ENCODE measurements around the gene SMC5. TPM values are rescaled to one million over a fixed set of nuclear protein-coding genes. Genes with fewer than 3 reads are reported as not detected.

SMC5 gene
- total RNA-seq, 1 experiment from 2014 or later: 31.9 TPM

DNA sequence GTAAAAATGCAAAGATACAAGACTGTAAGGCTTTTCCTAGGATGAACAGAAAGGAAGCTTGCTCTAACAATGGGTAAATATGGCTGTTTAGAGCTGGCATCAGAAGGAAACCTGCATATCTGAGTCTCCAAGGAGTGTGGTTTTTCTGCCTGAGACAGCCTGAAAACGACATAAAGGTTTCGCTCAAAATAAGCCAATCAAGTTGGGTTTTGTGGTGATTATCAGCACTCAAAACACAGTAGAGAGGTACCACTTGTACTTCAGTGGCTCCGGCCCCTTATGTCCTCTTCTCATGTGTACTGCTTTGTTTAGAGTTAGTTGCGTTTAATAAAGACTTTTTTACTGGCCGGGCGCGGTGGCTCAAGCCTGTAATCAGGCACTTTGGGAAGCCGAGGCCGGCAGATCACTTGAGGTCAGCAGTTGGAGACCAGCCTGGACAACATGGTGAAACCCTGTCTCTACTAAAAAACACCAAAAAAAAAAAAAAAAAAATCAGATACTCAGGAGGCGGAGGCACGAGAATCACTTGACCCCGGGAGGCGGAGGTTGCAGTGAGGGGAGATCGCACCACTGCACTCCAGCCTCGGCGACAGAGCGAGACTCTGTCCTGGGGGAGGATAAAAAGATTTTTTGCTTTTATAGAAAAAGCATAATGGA, 116.3 kb downstream of the SMC5 start:
- DNase-seq (ENCODE audit: unreplicated experiment): no peak
- no peak for TF ChIP-seq CTCF (IDR thresholded peaks at IDR 0.05; ENCODE audit: unreplicated experiment)
- Mint-ChIP-seq H3K27me3 (ENCODE audit: insufficient read depth, unreplicated experiment) (no peaks in the 10 kb centered on the region), H3K36me3 (ENCODE audit: insufficient read depth, unreplicated experiment) (no peaks in the 10 kb centered on the region), H3K9me3 (ENCODE audit: unreplicated experiment) (no peaks in the 10 kb centered on the region), H3K4me3 (ENCODE audit: unreplicated experiment) (no peak overlapping the region), H3K27ac (ENCODE audit: low read depth, unreplicated experiment) (no peak overlapping the region), H3K4me1 (ENCODE audit: insufficient read depth, unreplicated experiment) (no peaks in the 10 kb centered on the region)
- POLR2A ChIA-PET: interaction anchor here (0.7 to 1.3 kb wide), 3 partner anchors 9 to 228 kb away, joined by 3 read pairs; no protein-coding TSS in a partner anchor
- intact Hi-C loops (cut with micrococcal nuclease): no loop called here
- CTCF ChIA-PET: interaction anchor here (1.2 kb wide), 1 partner anchor 265 kb away, joined by 3 read pairs; no protein-coding TSS in a partner anchor
- no TSS peak for BruUV-seq (replicated peaks)

- no peak for DNase-seq (ENCODE audit: unreplicated experiment)
- H3K4me3 Mint-ChIP-seq (ENCODE audit: unreplicated experiment): no peak overlapping the region
- no peaks in the 10 kb centered on the region for H3K27me3 Mint-ChIP-seq (ENCODE audit: insufficient read depth, unreplicated experiment)
- intact Hi-C loops (cut with micrococcal nuclease): no loop called here
- POLR2A ChIA-PET: interaction anchor here (1.0 kb wide), 1 partner anchor 97 kb away, joined by 3 read pairs; no protein-coding TSS in a partner anchor
- no peak overlapping the region for H3K27ac Mint-ChIP-seq (ENCODE audit: low read depth, unreplicated experiment)
- TF ChIP-seq CTCF (IDR thresholded peaks at IDR 0.05; ENCODE audit: unreplicated experiment): no peak
- CTCF ChIA-PET: interaction anchor here (0.7 kb wide), 1 partner anchor 35 kb away, joined by 3 read pairs; no protein-coding TSS in a partner anchor
- no TSS peak for BruUV-seq (replicated peaks)
- no peaks in the 10 kb centered on the region for H3K4me1 Mint-ChIP-seq (ENCODE audit: insufficient read depth, unreplicated experiment)
- H3K9me3 Mint-ChIP-seq (ENCODE audit: unreplicated experiment): no peaks in the 10 kb centered on the region
- H3K36me3 Mint-ChIP-seq (ENCODE audit: insufficient read depth, unreplicated experiment): peaks cover 24% of the 10 kb centered on the region
Observed at GRCh38 chr9:70382046-70382708, 123.4 kb downstream of the SMC5 start.

GRCh38 chr9:70382709-70383605, 124.2 kb downstream of the SMC5 start:
- CTCF ChIA-PET: interaction anchor here (0.7 to 0.8 kb wide), 2 partner anchors 42 to 313 kb away, joined by 3 read pairs; no protein-coding TSS in a partner anchor

More at GRCh38 chr9:70382709-70383605, 124.2 kb downstream of the SMC5 start:
- POLR2A ChIA-PET: interaction anchor here (0.6 to 1.0 kb wide), 3 partner anchors 32 to 96 kb away, joined by 3 read pairs; no protein-coding TSS in a partner anchor
- H3K4me3 Mint-ChIP-seq (ENCODE audit: unreplicated experiment): no peak overlapping the region
- no TSS peak for BruUV-seq (replicated peaks)
- no peak for DNase-seq (ENCODE audit: unreplicated experiment)
- intact Hi-C loops (cut with micrococcal nuclease): no loop called here
- no peaks in the 10 kb centered on the region for H3K9me3 Mint-ChIP-seq (ENCODE audit: unreplicated experiment)
- peaks cover 25% of the 10 kb centered on the region for H3K36me3 Mint-ChIP-seq (ENCODE audit: insufficient read depth, unreplicated experiment)
- no peak overlapping the region for H3K27ac Mint-ChIP-seq (ENCODE audit: low read depth, unreplicated experiment)
- no peak for TF ChIP-seq CTCF (IDR thresholded peaks at IDR 0.05; ENCODE audit: unreplicated experiment)
- no peaks in the 10 kb centered on the region for H3K27me3 Mint-ChIP-seq (ENCODE audit: insufficient read depth, unreplicated experiment)
- no peaks in the 10 kb centered on the region for H3K4me1 Mint-ChIP-seq (ENCODE audit: insufficient read depth, unreplicated experiment)

All from MCF 10A (cell line).